T1000 (cell line): Measurements from ENCODE around the gene KCNJ4.
"Not testable (repeated sequence)": the region's sequence is repeated elsewhere in the genome, so short reads cannot be mapped to it uniquely, and the experiment has no call there.

ENCODE experiments used
- DNase-seq: peaks from one replicate; lab custom pipeline; 2025; ENCODE audit warnings: mixed read lengths; lab: John Stamatoyannopoulos, UW

Gene KCNJ4

GRCh38 chr22:38381371-38381770 lies 73.6 kb downstream of the KCNJ4 start:
- not testable (repeated sequence) for DNase-seq
